Cardiac muscle cell (in vitro differentiated cells and primary cell): ENCODE results near the gene KCNQ1. TPM values are rescaled to one million over a fixed set of nuclear protein-coding genes. Genes with fewer than 3 reads are reported as not detected.

Experiments
- DNase-seq, 2 donors: peaks; one replicate each; pipeline versions ENCODE4 v3.0.0 to v3.0.0-alpha.2; 2010 to 2017; ENCODE audit warnings: low read depth in 1 of 2, low spot score in 1 of 2
- H3K27ac ChIP-seq: fragments of 200-600 bp; sonication (generic); 2 replicates; pipeline ENCODE4 v1.5.1; 2016
- H3K27me3 ChIP-seq: fragments of 200-600 bp; sonication (generic); 2 replicates; pipeline ENCODE4 v1.6.0; 2016; ENCODE audit warnings: control low read depth
- H3K36me3 ChIP-seq: fragments of 200-600 bp; sonication (generic); 2 replicates; pipeline ENCODE4 v1.5.1; 2016; ENCODE audit warnings: control low read depth
- H3K4me1 ChIP-seq: fragments of 200-600 bp; sonication (generic); 2 replicates; pipeline ENCODE4 v1.8.1; 2017; ENCODE audit warnings: low read depth, mild to moderate bottlenecking, mixed run types
- H3K4me3 ChIP-seq: fragments of 200-600 bp; sonication (generic); 2 replicates; pipeline ENCODE4 v1.5.1; 2016; ENCODE audit warnings: mild to moderate bottlenecking
- H3K9me3 ChIP-seq: fragments of 200-600 bp; sonication (generic); 2 replicates; pipeline ENCODE4 v1.5.1; 2017; ENCODE audit warnings: low read depth, mild to moderate bottlenecking, control low read depth
- CTCF ChIP-seq: IDR thresholded peaks from 2 replicates; pipeline ENCODE4 v1.5.1; 2012; ENCODE audit warnings: low read depth, mild to moderate bottlenecking, low read length
- polyA plus RNA-seq: library from polyadenylated mRNA; unstranded; fragments of >200 nt; fragmentation: Nextera tagmentation; extraction: Ambion mirVana; gene quantifications from 2 replicates; pipeline ENCODE4 v1.2.1, GENCODE V29; 2016
- total RNA-seq: library from RNA; depleted of rRNA; stranded (reverse); fragments of >200 nt; gene quantifications from 2 replicates; pipeline ENCODE4 v1.2.3, GENCODE V29; 2016

Gene KCNQ1
- total and polyA plus RNA-seq, 2 experiments from 2014 or later, result 13.9 to 18.6 TPM

- TF ChIP-seq CTCF, result no peak
- Histone ChIP-seq H3K9me3 (no peaks in the 10 kb centered on the region), H3K27me3 (no peaks in the 10 kb centered on the region), H3K4me3 (no peak overlapping the region), H3K36me3 (no peaks in the 10 kb centered on the region), H3K27ac (peak overlapping the region; percentile 67), H3K4me1 (peaks cover 39% of the 10 kb centered on the region)
- DNase-seq, result no peak
Observed at GRCh38 chr11:2836315-2837095, 391.7 kb downstream of the KCNQ1 start.

GRCh38 chr11:2837096-2837601 lies 392.3 kb downstream of the KCNQ1 start:
- H3K36me3 ChIP-seq, result no peaks in the 10 kb centered on the region
- no peak overlapping the region for H3K4me3 ChIP-seq
- peak overlapping the region; percentile 67 for H3K27ac ChIP-seq
- TF ChIP-seq CTCF, result no peak
- peaks cover 39% of the 10 kb centered on the region for H3K4me1 ChIP-seq
- H3K27me3 ChIP-seq, result no peaks in the 10 kb centered on the region
- DNase-seq, result peak; percentile 42 to 97
- no peaks in the 10 kb centered on the region for H3K9me3 ChIP-seq

- no peak for DNase-seq
- Histone ChIP-seq H3K27ac (peak overlapping the region; percentile 67), H3K27me3 (no peaks in the 10 kb centered on the region), H3K4me3 (no peak overlapping the region), H3K4me1 (peaks cover 39% of the 10 kb centered on the region), H3K9me3 (no peaks in the 10 kb centered on the region), H3K36me3 (no peaks in the 10 kb centered on the region)
- TF ChIP-seq CTCF, result no peak
Observed at GRCh38 chr11:2837651-2838050, 392.8 kb downstream of the KCNQ1 start.

GRCh38 chr11:2838091-2838490 lies 393.3 kb downstream of the KCNQ1 start:
- Histone ChIP-seq H3K4me3 (no peak overlapping the region), H3K27ac (peak overlapping the region; percentile 67), H3K36me3 (no peaks in the 10 kb centered on the region), H3K4me1 (peaks cover 39% of the 10 kb centered on the region), H3K27me3 (no peaks in the 10 kb centered on the region), H3K9me3 (no peaks in the 10 kb centered on the region)
- no peak for TF ChIP-seq CTCF
- no peak for DNase-seq

GRCh38 chr11:2838676-2839294 lies 394.0 kb downstream of the KCNQ1 start:
- no peak for DNase-seq
- H3K27ac ChIP-seq, result peak overlapping the region; percentile 67
- H3K27me3 ChIP-seq, result no peaks in the 10 kb centered on the region
- peaks cover 39% of the 10 kb centered on the region for H3K4me1 ChIP-seq
- no peak overlapping the region for H3K4me3 ChIP-seq
- H3K9me3 ChIP-seq, result no peaks in the 10 kb centered on the region
- TF ChIP-seq CTCF, result no peak
- no peaks in the 10 kb centered on the region for H3K36me3 ChIP-seq
